Osteocyte (in vitro differentiated cells): ENCODE data around the gene SCARB1. TPM values are rescaled to one million over a fixed set of nuclear protein-coding genes. Genes with fewer than 3 reads are reported as not detected.

Experiments
- DNase-seq: peaks from one replicate; pipeline ENCODE4 v3.0.0; 2021; ENCODE audit warnings: mixed read lengths; ENCODE audit not compliant: unreplicated experiment; ENCODE audit errors: extremely low spot score
- H3K27ac Mint-ChIP-seq: one replicate; pipeline ENCODE4 v1.8.0; 2021; ENCODE audit warnings: mild to moderate bottlenecking, mixed read lengths; ENCODE audit not compliant: unreplicated experiment
- H3K27me3 Mint-ChIP-seq: one replicate; pipeline ENCODE4 v1.8.0; 2021; ENCODE audit warnings: mixed read lengths; ENCODE audit not compliant: unreplicated experiment
- H3K36me3 Mint-ChIP-seq: one replicate; pipeline ENCODE4 v1.8.0; 2021; ENCODE audit warnings: mixed read lengths; ENCODE audit not compliant: unreplicated experiment
- H3K4me1 Mint-ChIP-seq: one replicate; pipeline ENCODE4 v1.8.0; 2021; ENCODE audit warnings: mixed read lengths; ENCODE audit not compliant: unreplicated experiment
- H3K4me3 Mint-ChIP-seq: one replicate; pipeline ENCODE4 v1.8.0; 2021; ENCODE audit warnings: mild to moderate bottlenecking, moderate library complexity, mixed read lengths; ENCODE audit not compliant: unreplicated experiment
- H3K9me3 Mint-ChIP-seq: one replicate; pipeline ENCODE4 v1.8.0; 2021; ENCODE audit warnings: mixed read lengths; ENCODE audit not compliant: unreplicated experiment
- total RNA-seq: library from RNA; stranded (reverse); gene quantifications from 2 replicates; pipeline ENCODE4 v1.2.1, GENCODE V29; 2021
- TF ChIP-seq, protein P1 (sequence below): fragments of 200-600 bp; sonication (generic); IDR thresholded peaks from 2 replicates; pipeline ENCODE4 v1.5.0; 2021; ENCODE audit warnings: antibody characterized with exemption, mild to moderate bottlenecking, moderate library complexity

The SCARB1 gene
- total RNA-seq, 1 donor from 2014 or later = 27.1 TPM

- TF ChIP-seq, protein P1, sequence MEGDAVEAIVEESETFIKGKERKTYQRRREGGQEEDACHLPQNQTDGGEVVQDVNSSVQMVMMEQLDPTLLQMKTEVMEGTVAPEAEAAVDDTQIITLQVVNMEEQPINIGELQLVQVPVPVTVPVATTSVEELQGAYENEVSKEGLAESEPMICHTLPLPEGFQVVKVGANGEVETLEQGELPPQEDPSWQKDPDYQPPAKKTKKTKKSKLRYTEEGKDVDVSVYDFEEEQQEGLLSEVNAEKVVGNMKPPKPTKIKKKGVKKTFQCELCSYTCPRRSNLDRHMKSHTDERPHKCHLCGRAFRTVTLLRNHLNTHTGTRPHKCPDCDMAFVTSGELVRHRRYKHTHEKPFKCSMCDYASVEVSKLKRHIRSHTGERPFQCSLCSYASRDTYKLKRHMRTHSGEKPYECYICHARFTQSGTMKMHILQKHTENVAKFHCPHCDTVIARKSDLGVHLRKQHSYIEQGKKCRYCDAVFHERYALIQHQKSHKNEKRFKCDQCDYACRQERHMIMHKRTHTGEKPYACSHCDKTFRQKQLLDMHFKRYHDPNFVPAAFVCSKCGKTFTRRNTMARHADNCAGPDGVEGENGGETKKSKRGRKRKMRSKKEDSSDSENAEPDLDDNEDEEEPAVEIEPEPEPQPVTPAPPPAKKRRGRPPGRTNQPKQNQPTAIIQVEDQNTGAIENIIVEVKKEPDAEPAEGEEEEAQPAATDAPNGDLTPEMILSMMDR = no peak
- H3K9me3 Mint-ChIP-seq = no peaks in the 10 kb centered on the region
- H3K36me3 Mint-ChIP-seq = peaks cover 3% of the 10 kb centered on the region
- H3K4me3 Mint-ChIP-seq = no peak overlapping the region
- H3K4me1 Mint-ChIP-seq = no peaks in the 10 kb centered on the region
- no peak overlapping the region for H3K27ac Mint-ChIP-seq
- no peaks in the 10 kb centered on the region for H3K27me3 Mint-ChIP-seq
- DNase-seq = no peak
These were observed 44.1 kb downstream of the SCARB1 start for GRCh38 chr12:124819525-124819924.

DNA sequence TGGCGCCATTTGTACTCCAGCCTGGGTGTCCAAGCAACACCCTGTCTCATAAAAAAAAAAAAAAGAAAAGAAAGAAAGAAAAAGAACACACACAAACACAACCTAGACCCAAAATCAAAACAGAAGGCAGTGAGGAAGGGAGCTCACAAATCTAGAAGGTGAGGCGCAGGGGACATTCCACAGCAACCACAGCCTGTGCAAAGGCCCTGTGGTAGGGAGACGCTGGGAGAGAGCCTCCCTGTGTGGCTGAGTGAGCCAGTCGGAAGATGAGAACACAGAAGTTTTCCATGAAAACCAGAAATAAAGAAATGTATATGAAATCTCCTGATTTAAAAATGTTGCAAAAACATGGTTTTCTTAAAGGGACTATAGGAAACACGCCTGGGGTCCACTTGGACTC is 44.6 kb downstream of the SCARB1 start:
- Mint-ChIP-seq H3K27ac (no peak overlapping the region), H3K36me3 (peaks cover 3% of the 10 kb centered on the region), H3K9me3 (no peaks in the 10 kb centered on the region)

DNA sequence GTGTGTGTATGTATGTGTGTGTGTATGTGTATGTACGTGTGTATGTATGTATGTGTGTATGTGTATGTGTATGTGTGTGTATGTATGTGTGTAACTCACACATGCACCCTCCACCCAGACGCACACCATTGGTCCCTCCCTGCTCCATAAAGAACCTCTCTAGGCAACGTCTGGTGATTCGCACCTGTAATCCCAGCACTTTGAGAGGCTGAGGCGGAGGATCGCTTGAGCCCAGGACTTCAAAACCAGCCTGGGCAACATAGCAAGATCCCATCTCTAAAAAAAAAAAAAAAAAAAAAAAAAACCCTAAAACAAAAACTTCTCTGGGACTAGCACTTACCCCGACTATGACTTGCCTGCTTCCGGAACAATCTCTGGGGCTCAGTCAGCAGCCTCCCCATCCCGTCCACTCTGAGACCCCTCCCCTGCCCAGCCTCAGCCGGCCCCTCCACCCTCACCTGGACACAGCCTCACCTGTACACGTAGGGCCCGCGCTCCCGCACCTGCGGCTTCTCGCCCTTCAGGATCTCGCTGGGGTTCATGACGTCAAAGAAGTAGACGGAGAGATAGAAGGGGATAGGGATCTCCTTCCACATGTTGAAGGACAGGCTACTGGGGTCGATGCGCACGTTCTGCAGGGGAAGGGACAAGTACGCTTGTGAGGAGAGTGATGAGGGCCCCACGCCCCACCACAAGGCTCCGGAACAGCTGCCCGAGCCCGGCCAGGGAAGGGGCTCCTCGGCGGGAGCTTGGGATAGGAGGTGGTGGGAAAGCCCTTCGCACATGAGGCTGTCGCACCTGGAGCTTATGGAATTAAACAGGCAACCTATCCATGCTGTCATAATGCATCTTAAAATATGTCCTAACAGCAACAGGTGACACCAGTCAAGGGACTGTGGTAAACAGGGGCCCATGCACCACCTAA is 46.3 kb downstream of the SCARB1 start:
- H3K4me3 Mint-ChIP-seq = no peak overlapping the region
- TF ChIP-seq, protein P1 = no peak
- DNase-seq = no peak
- H3K27ac Mint-ChIP-seq = no peak overlapping the region
- H3K27me3 Mint-ChIP-seq = no peaks in the 10 kb centered on the region
- H3K4me1 Mint-ChIP-seq = no peaks in the 10 kb centered on the region
- no peaks in the 10 kb centered on the region for H3K9me3 Mint-ChIP-seq
- peaks cover 13% of the 10 kb centered on the region for H3K36me3 Mint-ChIP-seq

More for the DNA sequence above, 44.6 kb downstream of the SCARB1 start:
- no peak overlapping the region for H3K4me3 Mint-ChIP-seq
- H3K4me1 Mint-ChIP-seq = no peaks in the 10 kb centered on the region
- TF ChIP-seq, protein P1 = no peak
- no peak for DNase-seq
- no peaks in the 10 kb centered on the region for H3K27me3 Mint-ChIP-seq

DNA sequence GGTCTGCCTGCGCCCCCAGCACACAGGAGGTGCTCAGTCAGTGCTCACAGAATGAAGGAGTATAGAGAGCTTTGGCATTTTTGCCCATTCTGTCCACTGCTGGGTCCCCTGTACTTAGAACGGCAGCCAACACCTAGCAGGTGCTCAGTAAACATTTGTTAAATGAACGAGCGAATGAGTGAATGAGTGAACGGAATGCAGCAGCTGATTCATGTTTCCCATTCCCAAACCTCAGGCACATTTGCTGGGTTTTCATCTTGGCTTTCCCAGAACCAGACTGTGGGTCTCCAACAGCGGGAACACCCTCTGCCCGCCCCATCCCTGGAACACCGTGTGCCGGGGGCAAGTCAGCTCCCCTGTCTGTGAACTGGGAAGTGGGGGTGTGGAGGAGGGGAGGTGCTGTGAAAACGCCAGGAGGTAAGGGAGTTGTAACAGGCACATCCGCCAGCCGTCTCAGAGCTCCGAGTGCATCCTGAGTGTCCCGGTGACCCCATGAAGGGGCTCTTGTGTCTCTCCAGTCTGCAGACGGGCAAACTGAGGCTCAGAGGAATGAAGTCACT is 47.3 kb downstream of the SCARB1 start:
- no peak for DNase-seq
- H3K4me3 Mint-ChIP-seq = no peak overlapping the region
- H3K27ac Mint-ChIP-seq = no peak overlapping the region
- no peaks in the 10 kb centered on the region for H3K27me3 Mint-ChIP-seq
- no peaks in the 10 kb centered on the region for H3K9me3 Mint-ChIP-seq
- peaks cover 13% of the 10 kb centered on the region for H3K36me3 Mint-ChIP-seq
- H3K4me1 Mint-ChIP-seq = no peaks in the 10 kb centered on the region
- TF ChIP-seq, protein P1 = no peak
